Mammary epithelial cell (primary cell): ENCODE data around the gene ARID1B.

Source experiments
- CTCF ChIP-seq, 2 donors: IDR thresholded peaks in 1 of 2; conservative IDR thresholded peaks in 1 of 2; 2 replicates each; pipeline ENCODE4 v1.5.1; 2011 to 2012; ENCODE audit warnings: inconsistent platforms in 2 of 2, low read length in 2 of 2, mild to moderate bottlenecking in 2 of 2, control low read depth in 1 of 2, low read depth in 1 of 2; ENCODE audit not compliant: insufficient read depth in 1 of 2; ENCODE audit errors: extremely low read depth in 1 of 2
- EZH2 ChIP-seq: IDR thresholded peaks from 2 replicates; pipeline ENCODE4 v1.6.1; 2012; ENCODE audit warnings: low read length, inconsistent platforms, borderline replicate concordance

- TF ChIP-seq CTCF (conservative IDR thresholded peaks at IDR 0.05 in 1 of 2, IDR thresholded peaks at IDR 0.05 in 1 of 2; ENCODE audit: extremely low read depth in 1 of 2, insufficient read depth in 1 of 2, low read depth in 1 of 2, low read length in 2 of 2) (no peak), EZH2 (no peak)
These were observed 177.6 kb downstream of the ARID1B start for GRCh38 chr6:156954816-156955215.
